ENCODE results near the gene CFDP1.

CFDP1 gene

DNA sequence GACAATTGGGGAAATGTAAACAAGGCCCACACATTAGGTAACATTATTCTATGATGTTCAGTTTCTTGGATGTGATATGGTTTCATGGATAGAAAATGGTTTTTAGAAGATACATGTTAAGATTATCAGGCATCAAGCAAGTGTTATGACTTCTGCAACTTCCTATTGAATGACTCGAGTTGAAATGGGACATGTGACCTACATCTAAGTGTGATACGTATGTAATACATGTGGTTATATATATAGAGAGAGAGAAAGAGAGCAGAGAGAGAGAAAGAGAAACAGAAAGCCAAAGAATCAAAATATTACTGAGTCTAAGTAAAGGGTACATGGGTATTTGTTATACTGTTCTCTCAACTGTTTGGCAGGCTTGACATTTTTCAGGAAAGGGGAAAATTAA lies 29.5 kb upstream of the CFDP1 start:
- H3F3A ChIP-seq (ENCODE audit: insufficient read depth, low read length) = no peaks in the 10 kb centered on the region
- peaks cover 23% of the 10 kb centered on the region for H3K79me2 ChIP-seq (ENCODE audit: insufficient read depth, low read length)
- H3K4me3 ChIP-seq (ENCODE audit: low read depth, low read length, poor library complexity, severe bottlenecking) = peak overlapping the region; percentile 85
- no peak overlapping the region for H3K27ac ChIP-seq (ENCODE audit: low read depth, low read length, poor library complexity, severe bottlenecking)
- no peaks in the 10 kb centered on the region for H3K9me3 ChIP-seq (ENCODE audit: low read length)
- no peak for TF ChIP-seq CTCF (IDR thresholded peaks at IDR 0.05; ENCODE audit: low read length)
- TF ChIP-seq EZH2 (IDR thresholded peaks at IDR 0.05; ENCODE audit: borderline replicate concordance, low read length) = no peak
- no peaks in the 10 kb centered on the region for H3K9me2 ChIP-seq (ENCODE audit: low read depth, low read length)
- no peak overlapping the region for H2AFZ ChIP-seq (ENCODE audit: low read length)
- H4K20me1 ChIP-seq (ENCODE audit: insufficient read depth, low read length) = no peaks in the 10 kb centered on the region
- 0 out of 2 replicates have a peak, but pooled peaks cover 2% of the 10 kb centered on the region for H3K27me3 ChIP-seq (ENCODE audit: insufficient read depth, low read length)
- peak overlapping the region; percentile 21; the same call in 1 of the 2 replicates for H3K9ac ChIP-seq (ENCODE audit: low read length)
- peak overlapping the region; percentile 75 for H3K4me2 ChIP-seq (ENCODE audit: low read length)
- H3K36me3 ChIP-seq (ENCODE audit: insufficient read depth, low read length) = no peaks in the 10 kb centered on the region
- H3K4me1 ChIP-seq (ENCODE audit: insufficient read depth, low read length, severe bottlenecking) = peaks cover 16% of the 10 kb centered on the region

DNA sequence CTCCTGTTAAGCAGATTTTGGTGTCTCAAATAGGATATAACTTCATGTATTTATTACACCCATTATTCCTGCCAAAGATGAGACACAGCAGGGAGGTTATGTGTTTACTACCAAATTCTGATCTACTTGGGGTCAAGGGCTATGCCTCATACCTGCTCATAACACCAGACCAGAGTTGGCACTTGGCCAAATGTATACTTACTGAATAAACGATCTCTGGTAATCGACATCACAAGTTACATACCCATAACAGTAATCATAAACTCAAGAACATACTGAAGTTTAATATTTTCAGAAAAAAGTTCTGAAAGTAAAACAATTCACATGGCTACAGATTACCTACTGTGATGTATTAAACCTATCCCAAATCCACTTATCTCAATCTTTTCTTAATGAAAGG lies 28.3 kb upstream of the CFDP1 start:
- 0 out of 2 replicates have a peak, but pooled peaks cover 2% of the 10 kb centered on the region for H3K27me3 ChIP-seq (ENCODE audit: insufficient read depth, low read length)
- no peaks in the 10 kb centered on the region for H3K36me3 ChIP-seq (ENCODE audit: insufficient read depth, low read length)
- no peaks in the 10 kb centered on the region for H3F3A ChIP-seq (ENCODE audit: insufficient read depth, low read length)
- no peak overlapping the region for H3K27ac ChIP-seq (ENCODE audit: low read depth, low read length, poor library complexity, severe bottlenecking)
- H3K79me2 ChIP-seq (ENCODE audit: insufficient read depth, low read length) = peaks cover 23% of the 10 kb centered on the region
- H3K4me3 ChIP-seq (ENCODE audit: low read depth, low read length, poor library complexity, severe bottlenecking) = no peak overlapping the region
- no peak for TF ChIP-seq CTCF (IDR thresholded peaks at IDR 0.05; ENCODE audit: low read length)
- no peak for TF ChIP-seq EZH2 (IDR thresholded peaks at IDR 0.05; ENCODE audit: borderline replicate concordance, low read length)
- H3K9me3 ChIP-seq (ENCODE audit: low read length) = no peaks in the 10 kb centered on the region
- H3K4me1 ChIP-seq (ENCODE audit: insufficient read depth, low read length, severe bottlenecking) = peaks cover 16% of the 10 kb centered on the region
- no peak overlapping the region for H3K4me2 ChIP-seq (ENCODE audit: low read length)
- no peaks in the 10 kb centered on the region for H4K20me1 ChIP-seq (ENCODE audit: insufficient read depth, low read length)
- no peak overlapping the region for H3K9ac ChIP-seq (ENCODE audit: low read length)
- H2AFZ ChIP-seq (ENCODE audit: low read length) = no peak overlapping the region
- no peaks in the 10 kb centered on the region for H3K9me2 ChIP-seq (ENCODE audit: low read depth, low read length)

DNA sequence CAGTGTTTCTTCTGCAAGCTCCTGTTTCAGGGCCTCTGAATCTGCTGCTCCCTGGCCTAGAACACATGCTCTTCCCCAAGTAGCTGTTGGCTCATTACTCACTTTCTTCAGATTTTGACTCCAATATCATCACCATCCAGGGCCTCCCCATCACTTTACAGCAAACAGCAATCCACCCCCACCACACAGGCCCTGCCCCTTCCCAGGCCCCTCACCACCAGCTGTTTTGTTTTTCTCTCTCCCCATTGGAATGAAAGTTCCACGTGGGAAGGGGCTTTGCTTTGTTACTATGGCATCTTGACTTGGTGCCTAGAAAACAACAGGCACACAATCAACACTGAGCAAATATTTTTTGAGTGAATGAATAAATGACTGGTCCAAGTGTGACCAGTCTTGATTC lies 27.1 kb upstream of the CFDP1 start:
- H3K79me2 ChIP-seq (ENCODE audit: insufficient read depth, low read length) = peaks cover 23% of the 10 kb centered on the region
- TF ChIP-seq EZH2 (IDR thresholded peaks at IDR 0.05; ENCODE audit: borderline replicate concordance, low read length) (no peak), CTCF (IDR thresholded peaks at IDR 0.05; ENCODE audit: low read length) (no peak)
- H3K27me3 ChIP-seq (ENCODE audit: insufficient read depth, low read length) = 0 out of 2 replicates have a peak, but pooled peaks cover 2% of the 10 kb centered on the region
- H4K20me1 ChIP-seq (ENCODE audit: insufficient read depth, low read length) = no peaks in the 10 kb centered on the region
- H3K27ac ChIP-seq (ENCODE audit: low read depth, low read length, poor library complexity, severe bottlenecking) = no peak overlapping the region
- no peaks in the 10 kb centered on the region for H3K9me2 ChIP-seq (ENCODE audit: low read depth, low read length)
- no peak overlapping the region for H2AFZ ChIP-seq (ENCODE audit: low read length)
- H3K4me1 ChIP-seq (ENCODE audit: insufficient read depth, low read length, severe bottlenecking) = peaks cover 23% of the 10 kb centered on the region
- H3K4me2 ChIP-seq (ENCODE audit: low read length) = no peak overlapping the region
- H3K9me3 ChIP-seq (ENCODE audit: low read length) = no peaks in the 10 kb centered on the region
- no peaks in the 10 kb centered on the region for H3F3A ChIP-seq (ENCODE audit: insufficient read depth, low read length)
- H3K4me3 ChIP-seq (ENCODE audit: low read depth, low read length, poor library complexity, severe bottlenecking) = no peak overlapping the region
- H3K36me3 ChIP-seq (ENCODE audit: insufficient read depth, low read length) = no peaks in the 10 kb centered on the region
- H3K9ac ChIP-seq (ENCODE audit: low read length) = no peak overlapping the region

Data from OCI-LY1 (cell line).